ENCODE results near the gene CSE1L.
"Not testable (repeated sequence)": the region's sequence is repeated elsewhere in the genome, so short reads cannot be mapped to it uniquely, and the experiment has no call there.

CSE1L gene

GRCh38 chr20:49132995-49133478 is 86.9 kb downstream of the CSE1L start:
- DNase-seq, result peak; percentile 59 to 60

GRCh38 chr20:49133571-49133970 is 87.5 kb downstream of the CSE1L start:
- no peak for DNase-seq

- not testable (repeated sequence) for DNase-seq
These were observed 88.7 kb downstream of the CSE1L start for GRCh38 chr20:49134797-49135196.

- DNase-seq, result no peak
These were observed 90.9 kb downstream of the CSE1L start for GRCh38 chr20:49136817-49137571.

GRCh38 chr20:49138431-49138830 is 92.3 kb downstream of the CSE1L start:
- DNase-seq, result no peak

- no peak for DNase-seq
These were observed 94.3 kb downstream of the CSE1L start for GRCh38 chr20:49140411-49140810.

- DNase-seq, result no peak
These were observed 94.7 kb downstream of the CSE1L start for GRCh38 chr20:49140834-49141233.

All from AML-193 (cell line).